ENCODE data around the gene FAM107B. TPM values are rescaled to one million over a fixed set of nuclear protein-coding genes. Genes with fewer than 3 reads are reported as not detected.

FAM107B gene
- total and polyA plus RNA-seq, 10 of the 15 experiments (the other 5 are each of a cell fraction or from before 2014, with no cell fraction given), result 22.9 to 162 (median 86.6) TPM

GRCh38 chr10:14513123-14513522 lies 261.6 kb downstream of the FAM107B start:
- intact Hi-C loops (cut with micrococcal nuclease; ENCODE audit: unreplicated experiment), result no loop called here
- H3K4me2 ChIP-seq (ENCODE audit: control insufficient read depth, insufficient read depth), result no peak overlapping the region
- no peak for DNase-seq (ENCODE audit: low read depth, low spot score)
- no peak overlapping the region for H3K27ac ChIP-seq (ENCODE audit: control insufficient read depth, insufficient read depth)
- ChIA-PET SMC1A (ENCODE audit: uncharacterized antibody, unreplicated experiment) (interaction anchor here (1.1 kb wide), 1 partner anchor 22 kb away, joined by 3 read pairs; no protein-coding TSS in a partner anchor), RAD21 (ENCODE audit: unreplicated experiment) (no interaction called here), CTCF (no interaction called here), POLR2A (no interaction called here)
- no peaks in the 10 kb centered on the region for H3K27me3 ChIP-seq (replicated peaks in 1 of 2; ENCODE audit: control insufficient read depth in 2 of 2, insufficient read depth in 2 of 2, low read length in 1 of 2)
- in situ Hi-C loops (cut with MboI), result no loop called here
- no peak overlapping the region for H3K9ac ChIP-seq (ENCODE audit: control insufficient read depth, insufficient read depth, low read length)
- H2AFZ ChIP-seq (ENCODE audit: control insufficient read depth, low read depth, low read length), result no peak overlapping the region
- no TSS peak for BruUV-seq (replicated peaks)
- H3K4me3 ChIP-seq, result no peak overlapping the region
- no peak for FAIRE-seq
- H4K20me1 ChIP-seq (ENCODE audit: control insufficient read depth, insufficient read depth), result no peaks in the 10 kb centered on the region
- no peaks in the 10 kb centered on the region for H3K79me2 ChIP-seq (ENCODE audit: control insufficient read depth, insufficient read depth, low read length)
- 97% methylated on average over 4 of the region's 4 CpGs for WGBS (ENCODE audit: insufficient coverage, insufficient replicate concordance, low lambda C conversion rate, missing lambda C conversion rate)
- no peak for ATAC-seq
- peaks cover 0 to 10% of the 10 kb centered on the region in 2 experiments; a peak in 3 of 4 replicates for H3K36me3 ChIP-seq (ENCODE audit: control insufficient read depth in 2 of 2, insufficient read depth in 2 of 2, low read length in 1 of 2)
- peaks cover 3% of the 10 kb centered on the region; the same call in 2 of the 3 replicates for H3K9me3 ChIP-seq (replicated peaks; ENCODE audit: control insufficient read depth, insufficient read depth, low read length)
- peaks cover 1% of the 10 kb centered on the region; the same call in 1 of the 2 replicates for H3K4me1 ChIP-seq (ENCODE audit: control insufficient read depth, insufficient read depth, low read length)
- TF ChIP-seq ASH2L (IDR thresholded peaks at IDR 0.05; ENCODE audit: borderline replicate concordance, low read depth) (no peak), HDAC2 (IDR thresholded peaks at IDR 0.05) (no peak), RUNX3 (IDR thresholded peaks at IDR 0.05; ENCODE audit: low read length) (no peak), SIX5 (IDR thresholded peaks at IDR 0.05; ENCODE audit: low read depth, low read length, severe bottlenecking) (no peak), ZNF592 (IDR thresholded peaks at IDR 0.05) (no peak), HCFC1 (IDR thresholded peaks at IDR 0.05; ENCODE audit: low read length) (no peak), BCL11A (IDR thresholded peaks at IDR 0.05; ENCODE audit: low read depth, low read length) (no peak), JUND (IDR thresholded peaks at IDR 0.05; ENCODE audit: low read depth, low read length) (no peak), SIN3A (IDR thresholded peaks at IDR 0.05; ENCODE audit: low read depth, low read length) (no peak), BHLHE40 (IDR thresholded peaks at IDR 0.05; ENCODE audit: borderline replicate concordance in 1 of 2, low read depth in 2 of 2, low read length in 1 of 2) (no peak), IRF5 (IDR thresholded peaks at IDR 0.05; ENCODE audit: borderline replicate concordance) (no peak), ZNF24 (IDR thresholded peaks at IDR 0.05) (no peak), ZBTB40 (IDR thresholded peaks at IDR 0.05; ENCODE audit: borderline replicate concordance) (no peak), EED (IDR thresholded peaks at IDR 0.05; ENCODE audit: low read depth) (no peak), MLLT1 (IDR thresholded peaks at IDR 0.05) (no peak)

Measured in GM12878 (cell line).